ENCODE data around the gene THSD4. TPM values are rescaled to one million over a fixed set of nuclear protein-coding genes. Genes with fewer than 3 reads are reported as not detected.

THSD4 gene
- total and polyA plus RNA-seq, 4 donors: 6.0 to 42.4 (median 18.5) TPM

DNA sequence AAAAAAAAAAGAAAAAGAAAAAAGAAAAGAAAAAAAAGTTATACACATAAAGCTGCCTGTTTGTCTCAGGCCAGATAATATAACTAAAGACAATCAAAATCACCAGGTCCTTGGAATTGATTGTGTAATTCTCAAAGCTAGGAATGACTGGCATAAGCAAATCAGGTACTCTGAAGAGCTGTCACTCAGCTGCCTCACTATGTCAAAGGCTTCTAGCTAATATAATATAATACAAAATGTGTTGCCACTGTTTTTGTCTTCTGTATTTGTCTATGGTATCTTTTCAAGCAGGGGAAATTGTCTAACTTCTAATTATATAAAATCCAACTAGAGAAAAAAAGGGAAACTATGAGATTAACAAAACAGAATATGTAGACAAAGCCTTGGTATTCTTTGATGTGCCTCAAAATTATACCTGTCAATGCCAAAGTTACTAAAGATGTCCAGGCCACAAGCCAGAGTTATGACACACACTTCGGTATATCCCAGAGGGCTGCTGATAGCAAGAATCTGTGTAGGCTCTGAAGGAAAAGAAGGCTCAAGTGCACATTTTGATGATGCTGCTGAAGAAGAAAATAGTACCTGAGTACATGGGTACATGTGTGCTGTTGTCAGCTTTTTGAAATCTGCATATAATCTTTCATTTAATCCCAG, 658.1 kb downstream of the THSD4 start:
- Histone ChIP-seq H3K4me1 (ENCODE audit: control insufficient read depth in 5 of 5, insufficient read depth in 5 of 5, low read length in 5 of 5) (no peaks in the 10 kb centered on the region), H3K9ac (ENCODE audit: insufficient read depth in 1 of 2, low read length in 2 of 2) (no peak overlapping the region), H3K36me3 (ENCODE audit: control insufficient read depth in 4 of 4, insufficient read depth in 4 of 4, low read length in 4 of 4) (peaks cover 0 to 2% (median 0%) of the 10 kb centered on the region in 4 donors), H3K27ac (ENCODE audit: low read depth in 1 of 2, low read length in 1 of 2) (no peak overlapping the region), H3K9me3 (ENCODE audit: control insufficient read depth in 4 of 4, insufficient read depth in 3 of 4, low read length in 3 of 4) (no peaks in the 10 kb centered on the region), H3K4me3 (no peak overlapping the region), H3K27me3 (ENCODE audit: control insufficient read depth in 3 of 3, insufficient read depth in 3 of 3, low read length in 2 of 3) (no peaks in the 10 kb centered on the region)
- DNase-seq (no peak), ATAC-seq (ENCODE audit: insufficient read depth, low FRiP score) (no peak)
- WGBS, 2 donors: 99 to 100% methylated on average over 1 of the region's 1 CpG
- TF ChIP-seq CTCF (IDR thresholded peaks at IDR 0.05; ENCODE audit: control extremely low read depth, extremely low read depth): no peak

DNA sequence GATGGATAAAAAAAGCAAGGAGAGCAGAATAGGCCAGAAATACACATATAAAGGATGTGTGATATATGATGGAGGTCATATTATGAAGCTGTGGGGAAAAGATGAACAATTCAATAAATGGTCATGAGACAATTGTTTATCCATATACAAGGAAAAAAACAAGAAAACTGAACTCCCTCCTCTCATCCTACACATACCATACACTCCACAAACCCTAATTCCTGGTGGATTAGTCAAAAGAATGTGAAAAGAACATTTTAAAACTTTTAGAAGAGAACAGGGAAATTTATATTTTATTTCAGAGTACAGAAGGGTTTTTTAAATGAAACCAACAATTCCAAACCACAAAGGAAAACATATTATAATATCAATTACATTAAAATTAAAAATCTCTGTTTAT, 660.6 kb downstream of the THSD4 start:
- ATAC-seq (ENCODE audit: insufficient read depth, low FRiP score): no peak
- no peaks in the 10 kb centered on the region for H3K9me3 ChIP-seq (ENCODE audit: control insufficient read depth in 4 of 4, insufficient read depth in 3 of 4, low read length in 3 of 4)
- H3K4me1 ChIP-seq (ENCODE audit: control insufficient read depth in 5 of 5, insufficient read depth in 5 of 5, low read length in 5 of 5): peaks cover 0 to 13% (median 0%) of the 10 kb centered on the region in 5 donors
- H3K4me3 ChIP-seq: no peak overlapping the region
- no peak overlapping the region for H3K9ac ChIP-seq (ENCODE audit: insufficient read depth in 1 of 2, low read length in 2 of 2)
- no peak for DNase-seq
- peaks cover 0 to 2% (median 0%) of the 10 kb centered on the region in 4 donors for H3K36me3 ChIP-seq (ENCODE audit: control insufficient read depth in 4 of 4, insufficient read depth in 4 of 4, low read length in 4 of 4)
- no peak for TF ChIP-seq CTCF (IDR thresholded peaks at IDR 0.05; ENCODE audit: control extremely low read depth, extremely low read depth)
- no peak overlapping the region for H3K27ac ChIP-seq (ENCODE audit: low read depth in 1 of 2, low read length in 1 of 2)
- H3K27me3 ChIP-seq (ENCODE audit: control insufficient read depth in 3 of 3, insufficient read depth in 3 of 3, low read length in 2 of 3): no peaks in the 10 kb centered on the region

GRCh38 chr15:71776304-71776703, 661.0 kb downstream of the THSD4 start:
- ATAC-seq (ENCODE audit: insufficient read depth, low FRiP score): no peak
- 83 to 87% methylated on average over 3 of the region's 3 CpGs for WGBS, 2 donors

More at GRCh38 chr15:71776304-71776703, 661.0 kb downstream of the THSD4 start:
- H3K9ac ChIP-seq (ENCODE audit: insufficient read depth in 1 of 2, low read length in 2 of 2): no peak overlapping the region
- H3K4me3 ChIP-seq: no peak overlapping the region
- DNase-seq: no peak
- no peak overlapping the region for H3K27ac ChIP-seq (ENCODE audit: low read depth in 1 of 2, low read length in 1 of 2)
- no peaks in the 10 kb centered on the region for H3K27me3 ChIP-seq (ENCODE audit: control insufficient read depth in 3 of 3, insufficient read depth in 3 of 3, low read length in 2 of 3)
- peaks cover 0 to 13% (median 0%) of the 10 kb centered on the region in 5 donors for H3K4me1 ChIP-seq (ENCODE audit: control insufficient read depth in 5 of 5, insufficient read depth in 5 of 5, low read length in 5 of 5)
- H3K9me3 ChIP-seq (ENCODE audit: control insufficient read depth in 4 of 4, insufficient read depth in 3 of 4, low read length in 3 of 4): no peaks in the 10 kb centered on the region
- H3K36me3 ChIP-seq (ENCODE audit: control insufficient read depth in 4 of 4, insufficient read depth in 4 of 4, low read length in 4 of 4): peaks cover 0 to 2% (median 0%) of the 10 kb centered on the region in 4 donors
- no peak for TF ChIP-seq CTCF (IDR thresholded peaks at IDR 0.05; ENCODE audit: control extremely low read depth, extremely low read depth)

Data from lung (tissue), 12 donors.